T47D (cell line): ENCODE results near the gene PIM3.
"Not testable (repeated sequence)": the region's sequence is repeated elsewhere in the genome, so short reads cannot be mapped to it uniquely, and the experiment has no call there.

Source experiments
- DNase-seq, 2 experiments: peaks; one replicate each; pipeline versions ENCODE4 v3.0.0 to v3.0.0-alpha.2; 2011 to 2012; ENCODE audit warnings: low read depth in 1 of 2, low spot score in 1 of 2
- JUND ChIP-seq: IDR thresholded peaks from 2 replicates; pipeline ENCODE4 v1.6.1; 2012; ENCODE audit warnings: low read depth
- in situ Hi-C: cut with HindIII; loops from 2 replicates; pipeline ENCODE4 v1.10.0; 2016; ENCODE audit warnings: low sequenced_read_pairs, low pct_unique_long_range_greater_than_20kb

Gene PIM3

GRCh38 chr22:49942565-49943404 is 17.8 kb upstream of the PIM3 start:
- in situ Hi-C loops: no loop called here
- TF ChIP-seq JUND: no peak
- DNase-seq: no peak

- no peak for TF ChIP-seq JUND
- no peak for DNase-seq
- in situ Hi-C loops: no loop called here
Measured at GRCh38 chr22:49943405-49943765, 17.2 kb upstream of the PIM3 start.

GRCh38 chr22:49943771-49944398 is 16.7 kb upstream of the PIM3 start:
- in situ Hi-C loops: no loop called here
- DNase-seq: no peak
- TF ChIP-seq JUND: no peak

- peak in 1 of 2 experiments; percentile 49 for DNase-seq
- in situ Hi-C loops: no loop called here
- TF ChIP-seq JUND: no peak
Measured at GRCh38 chr22:49944399-49944891, 16.1 kb upstream of the PIM3 start.

GRCh38 chr22:49945042-49945794 is 15.4 kb upstream of the PIM3 start:
- DNase-seq: peak in 1 of 2 experiments; percentile 93
- in situ Hi-C loops: not testable (repeated sequence)

GRCh38 chr22:49946612-49947295 is 13.8 kb upstream of the PIM3 start:
- DNase-seq: no peak
- in situ Hi-C loops: no loop called here
- TF ChIP-seq JUND: no peak

- in situ Hi-C loops: no loop called here
- no peak for TF ChIP-seq JUND
Measured at GRCh38 chr22:49947296-49947622, 13.3 kb upstream of the PIM3 start.

GRCh38 chr22:49948116-49948957 is 12.2 kb upstream of the PIM3 start:
- peak in 1 of 2 experiments; percentile 45 for DNase-seq
- no peak for TF ChIP-seq JUND
- in situ Hi-C loops: no loop called here

More at GRCh38 chr22:49947296-49947622, 13.3 kb upstream of the PIM3 start:
- no peak for DNase-seq

- in situ Hi-C loops: no loop called here
- DNase-seq: peak; percentile 66 to 95
- no peak for TF ChIP-seq JUND
Measured at GRCh38 chr22:49948958-49949913, 11.3 kb upstream of the PIM3 start.

- TF ChIP-seq JUND: no peak
- no peak for DNase-seq
- in situ Hi-C loops: no loop called here
Measured at GRCh38 chr22:49949914-49950292, 10.7 kb upstream of the PIM3 start.

- in situ Hi-C loops: no loop called here
- no peak for DNase-seq
- TF ChIP-seq JUND: no peak
Measured at GRCh38 chr22:49950396-49950994, 10.1 kb upstream of the PIM3 start.
